ENCODE results near the gene DPP6. TPM values are rescaled to one million over a fixed set of nuclear protein-coding genes. Genes with fewer than 3 reads are reported as not detected.

DPP6 gene
- total and polyA plus RNA-seq, 2 of the 8 experiments (the other 6 are each of a cell fraction or from before 2014, with no cell fraction given): 4.7 to 6.8 TPM

DNA sequence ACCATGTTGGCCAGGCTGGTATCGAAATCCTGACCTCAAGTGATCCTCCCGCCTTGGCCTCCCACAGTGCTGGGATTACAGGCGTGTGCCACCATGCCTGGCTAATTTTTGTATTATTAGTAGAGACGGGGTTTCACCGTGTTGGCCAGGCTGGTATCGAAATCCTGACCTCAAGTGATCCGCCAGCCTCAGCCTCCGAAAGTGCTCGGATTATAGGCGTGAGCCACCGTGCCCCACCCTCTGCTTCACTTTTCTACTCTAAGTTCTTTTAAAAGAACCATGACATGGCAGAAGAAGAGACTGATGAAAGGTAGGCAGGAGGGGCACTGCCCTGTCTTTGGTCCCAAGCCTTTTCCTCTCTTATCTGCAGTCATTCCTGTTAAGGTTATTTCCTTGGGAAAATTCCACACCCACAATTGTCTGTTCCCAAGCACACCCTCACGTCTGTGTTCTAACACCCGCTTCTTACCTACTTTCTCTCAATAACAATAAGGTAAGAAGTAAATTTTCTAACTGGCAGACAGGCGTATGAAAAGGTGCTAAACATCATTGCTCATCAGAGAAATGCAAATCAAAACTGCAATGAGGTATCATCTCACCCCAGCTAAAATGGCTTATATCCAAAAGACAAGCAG lies 291.7 kb downstream of the DPP6 start (continued):
- TF ChIP-seq CHD2 (IDR thresholded peaks at IDR 0.05; ENCODE audit: low read length) (no peak), POLR2AphosphoS5 (IDR thresholded peaks at IDR 0.05; ENCODE audit: low read depth, low read length) (no peak), JUN (IDR thresholded peaks at IDR 0.05; ENCODE audit: low read depth, low read length) (no peak), ASH2L (IDR thresholded peaks at IDR 0.05; ENCODE audit: low read length) (no peak), SP2 (IDR thresholded peaks at IDR 0.05; ENCODE audit: low read length) (no peak)
